C4-2B (cell line): ENCODE data around the gene ZFP1.

Source experiments
- CTCF ChIP-seq: fragments of 450-650 bp; conservative IDR thresholded peaks from 2 replicates; pipeline ENCODE4 v1.5.1; 2017; ENCODE audit warnings: mild to moderate bottlenecking
- ZFX ChIP-seq: fragments of 450-650 bp; IDR thresholded peaks from 2 replicates; pipeline ENCODE4 v1.6.1; 2017

- TF ChIP-seq CTCF (no peak), ZFX (no peak)
These were observed 10.1 kb upstream of the ZFP1 start for GRCh38 chr16:75138233-75138632.
